Bronchial epithelial cell (primary cell): Measurements from ENCODE around the gene MAPK7. TPM values are rescaled to one million over a fixed set of nuclear protein-coding genes. Genes with fewer than 3 reads are reported as not detected.

Experiments used
- DNase-seq: peaks from one replicate; pipeline ENCODE4 v3.0.0-alpha.2; 2010; ENCODE audit warnings: low read depth
- FAIRE-seq: peaks from 2 replicates; lab custom pipeline; 2011; peaks lifted over from hg19 to GRCh38; lab: Jason Lieb, UNC
- H3K27me3 ChIP-seq: 2 replicates; pipeline ENCODE4 v1.5.1; 2011; ENCODE audit warnings: low read length; ENCODE audit not compliant: control insufficient read depth, insufficient read depth
- H3K36me3 ChIP-seq: 2 replicates; pipeline ENCODE4 v1.5.1; 2011; ENCODE audit warnings: low read length; ENCODE audit not compliant: control insufficient read depth, insufficient read depth
- H3K4me3 ChIP-seq: 2 replicates; pipeline ENCODE4 v1.5.1; 2011; ENCODE audit warnings: mild to moderate bottlenecking, low read depth, low read length, control low read depth
- total RNA-seq: library from RNA; depleted of rRNA; stranded (reverse); fragments of >200 nt; gene quantifications from 2 replicates; pipeline ENCODE4 v1.2.1, GENCODE V29; 2014
- TF ChIP-seq, protein P1 (sequence below): IDR thresholded peaks from 2 replicates; pipeline ENCODE4 v1.5.1; 2011; ENCODE audit warnings: mild to moderate bottlenecking, moderate library complexity, low read length, control low read depth, inconsistent platforms; ENCODE audit not compliant: insufficient read depth, severe bottlenecking

MAPK7 gene
- total RNA-seq, 1 donor from 2014 or later: 6.8 TPM

DNA sequence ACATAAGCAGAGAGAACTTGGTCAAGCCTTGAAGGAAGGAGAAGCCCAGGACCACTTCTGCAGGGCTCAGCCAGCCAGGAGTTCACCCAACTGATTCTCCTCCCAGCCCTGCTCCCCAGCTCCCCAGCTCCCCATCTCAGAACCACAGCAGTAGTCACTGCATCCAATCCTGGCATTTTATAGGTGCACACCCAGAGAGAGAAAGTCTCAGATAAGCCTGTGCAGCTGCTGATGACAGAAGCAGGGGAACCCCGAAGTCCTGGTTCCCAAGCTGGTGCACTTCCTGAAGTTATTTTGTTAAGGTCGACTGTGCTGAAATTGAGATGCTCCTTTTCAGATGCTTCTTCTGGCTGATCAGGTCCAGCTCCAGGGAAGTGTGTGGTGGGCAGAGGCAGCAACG, 39.3 kb downstream of the MAPK7 start:
- H3K4me3 ChIP-seq: no peak overlapping the region
- no peak for FAIRE-seq
- no peaks in the 10 kb centered on the region for H3K27me3 ChIP-seq
- DNase-seq: no peak
- no peaks in the 10 kb centered on the region for H3K36me3 ChIP-seq
- TF ChIP-seq, protein P1, sequence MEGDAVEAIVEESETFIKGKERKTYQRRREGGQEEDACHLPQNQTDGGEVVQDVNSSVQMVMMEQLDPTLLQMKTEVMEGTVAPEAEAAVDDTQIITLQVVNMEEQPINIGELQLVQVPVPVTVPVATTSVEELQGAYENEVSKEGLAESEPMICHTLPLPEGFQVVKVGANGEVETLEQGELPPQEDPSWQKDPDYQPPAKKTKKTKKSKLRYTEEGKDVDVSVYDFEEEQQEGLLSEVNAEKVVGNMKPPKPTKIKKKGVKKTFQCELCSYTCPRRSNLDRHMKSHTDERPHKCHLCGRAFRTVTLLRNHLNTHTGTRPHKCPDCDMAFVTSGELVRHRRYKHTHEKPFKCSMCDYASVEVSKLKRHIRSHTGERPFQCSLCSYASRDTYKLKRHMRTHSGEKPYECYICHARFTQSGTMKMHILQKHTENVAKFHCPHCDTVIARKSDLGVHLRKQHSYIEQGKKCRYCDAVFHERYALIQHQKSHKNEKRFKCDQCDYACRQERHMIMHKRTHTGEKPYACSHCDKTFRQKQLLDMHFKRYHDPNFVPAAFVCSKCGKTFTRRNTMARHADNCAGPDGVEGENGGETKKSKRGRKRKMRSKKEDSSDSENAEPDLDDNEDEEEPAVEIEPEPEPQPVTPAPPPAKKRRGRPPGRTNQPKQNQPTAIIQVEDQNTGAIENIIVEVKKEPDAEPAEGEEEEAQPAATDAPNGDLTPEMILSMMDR: no peak

DNA sequence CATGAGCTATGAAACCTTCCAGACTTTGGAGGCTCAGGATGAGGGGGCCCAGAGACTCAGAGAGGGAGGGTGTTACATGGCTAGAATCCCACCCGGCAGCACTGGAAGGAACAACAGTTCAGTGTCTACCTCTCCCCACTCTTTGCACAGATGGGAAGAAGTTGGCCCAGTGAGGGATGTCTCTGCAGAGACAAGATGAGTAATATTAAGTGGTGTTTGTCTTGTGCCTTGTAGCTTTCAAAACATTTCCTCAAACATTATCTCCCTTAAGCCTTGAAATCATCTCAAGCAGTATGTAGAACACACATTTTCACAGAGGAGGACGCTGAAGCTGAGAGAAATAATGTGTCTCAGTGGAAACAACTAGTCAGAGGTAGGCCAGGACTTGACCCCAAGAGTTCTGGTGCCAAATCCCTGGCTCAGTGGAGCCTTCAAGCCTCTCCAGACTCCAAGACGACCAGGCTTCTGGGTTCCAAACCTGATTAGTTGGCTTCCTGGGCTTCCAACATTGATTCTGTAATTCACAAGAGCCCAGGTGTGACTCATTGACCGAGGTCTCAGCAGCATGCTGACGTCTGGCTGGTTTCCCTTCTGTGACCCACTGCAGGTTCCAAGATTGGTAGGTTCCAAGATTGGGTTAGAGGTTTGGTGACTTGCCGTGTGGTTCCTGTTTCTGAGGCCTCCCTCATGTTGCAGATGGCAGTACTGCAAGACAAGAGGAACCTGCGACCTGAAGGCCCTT, 40.1 kb downstream of the MAPK7 start:
- no peak overlapping the region for H3K4me3 ChIP-seq
- peak; percentile 65 for DNase-seq
- no peak for FAIRE-seq
- TF ChIP-seq, protein P1: no peak
- no peaks in the 10 kb centered on the region for H3K27me3 ChIP-seq
- H3K36me3 ChIP-seq: no peaks in the 10 kb centered on the region

DNA sequence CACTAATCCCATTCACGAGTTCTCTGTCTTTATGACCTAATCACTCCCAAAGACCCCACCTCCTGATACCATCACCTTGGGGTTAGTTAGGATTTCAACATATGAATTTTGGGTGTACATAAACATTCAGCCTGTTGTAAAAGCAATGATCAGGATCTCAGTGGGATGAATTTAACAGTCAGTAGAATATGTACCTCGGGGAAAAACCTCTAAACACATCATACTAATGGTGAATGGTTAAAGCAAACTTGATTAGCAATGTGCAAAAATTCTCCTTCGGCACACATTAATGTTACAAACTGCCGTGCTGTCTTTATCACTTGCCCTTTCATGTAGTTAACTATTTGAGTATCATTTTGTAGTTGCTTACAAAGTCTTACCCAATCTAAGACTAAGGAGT, 42.9 kb downstream of the MAPK7 start:
- TF ChIP-seq, protein P1: no peak
- DNase-seq (no peak), FAIRE-seq (no peak)

GRCh38 chr17:19421926-19422325, 43.6 kb downstream of the MAPK7 start:
- TF ChIP-seq, protein P1: no peak
- DNase-seq (no peak), FAIRE-seq (no peak)
- Histone ChIP-seq H3K36me3 (no peaks in the 10 kb centered on the region), H3K27me3 (no peaks in the 10 kb centered on the region), H3K4me3 (no peak overlapping the region)

More for the DNA sequence above, 42.9 kb downstream of the MAPK7 start:
- Histone ChIP-seq H3K36me3 (no peaks in the 10 kb centered on the region), H3K27me3 (no peaks in the 10 kb centered on the region), H3K4me3 (no peak overlapping the region)

DNA sequence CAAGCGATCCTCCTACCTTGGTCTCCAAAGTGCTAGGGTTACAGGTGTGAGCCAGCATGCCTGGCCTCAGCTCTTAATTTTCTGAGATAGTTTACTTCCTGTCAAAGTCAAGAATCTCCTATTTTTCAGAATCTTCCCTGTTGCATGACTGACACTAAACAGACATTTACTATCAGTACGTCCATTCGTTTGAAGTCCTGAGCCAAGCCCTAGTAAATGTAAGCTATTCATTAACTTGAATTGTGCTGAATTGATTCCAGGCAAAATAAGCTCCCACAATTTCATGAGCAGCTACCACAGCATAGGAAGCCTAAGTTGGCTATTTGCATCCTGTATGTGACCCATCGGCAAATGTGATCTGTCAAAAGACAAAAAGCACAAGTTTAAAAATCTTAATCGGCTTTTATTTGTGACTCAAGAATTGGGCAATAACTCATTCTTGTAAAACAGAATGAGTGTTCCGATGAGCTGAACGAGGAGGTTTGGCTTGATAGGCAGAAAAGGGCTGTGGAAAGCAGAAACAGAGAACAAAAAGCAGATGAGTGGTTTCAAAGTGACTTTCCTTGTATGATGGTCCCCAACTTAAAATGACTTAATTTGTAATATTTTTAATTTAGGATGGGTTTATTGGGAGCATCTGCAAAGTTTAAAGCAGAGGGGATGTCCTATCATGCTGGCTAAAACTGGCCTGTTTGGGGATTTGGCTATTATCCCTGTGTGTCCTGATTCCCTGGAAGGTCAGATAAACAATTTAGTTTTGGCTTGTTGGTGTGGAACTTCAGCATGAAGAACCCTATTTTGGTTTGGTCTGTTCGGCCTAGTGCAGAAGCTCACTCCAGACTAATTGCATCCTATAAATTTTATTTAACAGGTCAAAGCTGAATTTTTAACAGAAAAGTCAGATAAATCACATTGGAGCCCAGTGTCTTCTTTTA, 46.9 kb downstream of the MAPK7 start:
- DNase-seq (no peak), FAIRE-seq (no peak)
- Histone ChIP-seq H3K4me3 (no peak overlapping the region), H3K36me3 (no peaks in the 10 kb centered on the region), H3K27me3 (no peaks in the 10 kb centered on the region)
- TF ChIP-seq, protein P1: no peak
